ENCODE results near the gene DAPK1. TPM values are rescaled to one million over a fixed set of nuclear protein-coding genes. Genes with fewer than 3 reads are reported as not detected.

DAPK1 gene
- total RNA-seq, 1 donor: 8.6 TPM

- DNase-seq (ENCODE audit: low read depth): no peak
- H3K4me3 ChIP-seq (ENCODE audit: low read depth, low read length): no peak overlapping the region
- TF ChIP-seq CTCF (IDR thresholded peaks at IDR 0.05; ENCODE audit: insufficient read depth, low read depth, low read length): no peak
Observed at GRCh38 chr9:87708546-87708945, 210.9 kb downstream of the DAPK1 start.

GRCh38 chr9:87708986-87709728, 211.5 kb downstream of the DAPK1 start:
- no peak overlapping the region for H3K4me3 ChIP-seq (ENCODE audit: low read depth, low read length)
- DNase-seq (ENCODE audit: low read depth): no peak
- TF ChIP-seq CTCF (IDR thresholded peaks at IDR 0.05; ENCODE audit: insufficient read depth, low read depth, low read length): no peak

GRCh38 chr9:87710443-87710842, 212.8 kb downstream of the DAPK1 start:
- no peak for TF ChIP-seq CTCF (IDR thresholded peaks at IDR 0.05; ENCODE audit: insufficient read depth, low read depth, low read length)
- H3K4me3 ChIP-seq (ENCODE audit: low read depth, low read length): no peak overlapping the region
- DNase-seq (ENCODE audit: low read depth): no peak

- DNase-seq (ENCODE audit: low read depth): peak; percentile 89
- no peak overlapping the region for H3K4me3 ChIP-seq (ENCODE audit: low read depth, low read length)
- no peak for TF ChIP-seq CTCF (IDR thresholded peaks at IDR 0.05; ENCODE audit: insufficient read depth, low read depth, low read length)
Observed at GRCh38 chr9:87711857-87712800, 214.5 kb downstream of the DAPK1 start.

GRCh38 chr9:87712801-87713277, 215.2 kb downstream of the DAPK1 start:
- H3K4me3 ChIP-seq (ENCODE audit: low read depth, low read length): no peak overlapping the region
- no peak for TF ChIP-seq CTCF (IDR thresholded peaks at IDR 0.05; ENCODE audit: insufficient read depth, low read depth, low read length)

GRCh38 chr9:87713278-87713987, 215.8 kb downstream of the DAPK1 start:
- DNase-seq (ENCODE audit: low read depth): peak; percentile 99
- peak overlapping the region; percentile 32 for H3K4me3 ChIP-seq (ENCODE audit: low read depth, low read length)
- no peak for TF ChIP-seq CTCF (IDR thresholded peaks at IDR 0.05; ENCODE audit: insufficient read depth, low read depth, low read length)

More at GRCh38 chr9:87712801-87713277, 215.2 kb downstream of the DAPK1 start:
- no peak for DNase-seq (ENCODE audit: low read depth)
